HG03520 (cell line): ENCODE results near the gene HOXC10.

Source experiments
- ATAC-seq: cut with Tn5 transposase; IDR thresholded peaks from one replicate; pipeline ENCODE4 v1.9.1; 2021; ENCODE audit warnings: mild to moderate bottlenecking, moderate library complexity; ENCODE audit not compliant: unreplicated experiment

Gene HOXC10

DNA sequence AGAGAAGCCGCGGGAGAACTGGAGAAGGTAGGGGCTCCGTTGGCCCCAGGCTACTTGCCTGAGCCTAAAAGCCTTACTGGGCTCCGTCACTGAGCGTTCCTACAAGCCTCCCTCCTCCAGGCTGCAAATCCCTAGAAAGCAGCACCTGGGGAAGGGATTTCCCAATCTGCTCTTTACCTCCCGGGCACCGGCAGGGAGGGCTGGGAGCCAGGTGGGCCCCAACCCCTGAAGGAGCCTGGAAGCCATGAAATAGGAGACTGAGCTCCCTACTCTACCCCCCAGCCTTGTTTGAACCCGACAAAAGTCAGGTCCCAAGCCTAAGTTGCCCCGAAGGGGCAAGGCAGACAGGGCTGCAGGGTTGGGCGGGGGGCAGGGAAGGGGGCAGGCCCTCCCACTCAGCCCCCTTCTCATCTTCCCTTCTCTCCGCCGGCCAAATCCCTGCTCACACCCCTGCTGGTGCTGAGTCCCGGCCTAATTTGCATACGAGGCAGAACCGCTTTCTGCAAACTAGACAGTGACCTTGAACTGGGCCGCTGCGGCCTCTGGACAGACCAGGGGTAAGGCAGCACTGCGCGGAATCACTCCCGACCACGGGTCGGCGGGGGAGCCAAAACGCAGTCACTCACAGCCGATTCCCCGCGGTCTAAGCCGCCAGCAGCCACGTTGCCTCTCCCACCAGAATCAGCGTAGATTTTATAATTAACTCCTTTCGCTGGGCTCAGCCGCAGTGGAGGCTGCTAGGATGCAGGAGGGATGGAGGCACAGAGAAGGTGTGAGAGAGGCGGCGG lies 34.0 kb upstream of the HOXC10 start:
- ATAC-seq = no peak

DNA sequence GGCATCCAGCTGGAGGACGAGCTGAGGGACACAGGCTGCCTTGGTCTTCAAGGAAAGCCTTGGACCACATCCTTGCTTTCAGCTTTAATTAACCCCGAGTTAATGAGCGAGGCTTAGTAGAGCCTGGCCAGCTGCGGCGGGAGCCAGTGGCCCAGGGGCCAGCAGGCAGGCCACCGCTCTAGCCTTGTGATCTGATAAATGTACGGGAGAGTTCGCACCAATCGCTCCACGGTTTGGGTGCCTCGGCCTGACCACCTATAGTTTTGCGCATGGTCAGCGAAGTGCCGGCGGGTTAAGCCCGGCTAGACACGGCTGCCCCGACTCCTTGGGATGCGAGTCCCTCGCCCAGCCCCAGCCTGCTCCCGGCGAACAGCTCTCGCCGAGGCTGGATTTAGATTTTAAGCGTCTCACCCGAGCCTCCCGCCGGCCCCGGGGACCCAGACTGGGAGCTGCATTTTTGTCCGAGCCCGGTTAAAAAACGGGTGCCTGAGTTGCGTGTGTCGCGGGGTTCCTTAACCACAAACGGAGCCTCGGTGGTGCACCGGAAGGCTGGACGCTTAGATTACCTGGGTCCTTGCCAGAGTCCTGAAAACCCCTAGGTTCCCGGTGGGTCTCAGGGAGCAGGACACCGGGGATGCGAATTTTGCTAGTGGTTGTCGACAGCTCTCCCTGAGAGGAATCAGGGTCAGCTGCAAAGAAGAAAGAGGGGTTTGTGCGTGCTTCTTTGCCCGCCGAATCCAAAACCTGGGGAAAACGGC lies 33.2 kb upstream of the HOXC10 start:
- ATAC-seq = no peak

DNA sequence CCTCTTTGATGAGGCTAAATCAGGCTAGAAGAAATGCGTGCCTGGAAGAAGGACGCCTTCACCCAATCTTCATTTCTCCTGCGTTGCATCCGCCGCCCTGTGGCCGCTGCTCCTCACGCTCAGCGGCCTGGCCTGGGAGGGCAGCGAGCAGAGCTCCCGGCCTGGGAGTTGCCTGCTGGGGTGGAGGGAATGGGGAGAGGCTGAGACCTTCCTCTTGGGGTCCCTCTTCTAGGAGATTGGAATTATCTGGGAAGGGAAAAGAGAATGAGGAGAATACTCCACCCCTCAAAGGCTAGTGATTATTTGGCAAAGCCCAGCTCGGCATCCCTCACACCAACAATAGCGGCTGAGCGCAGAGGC lies 32.6 kb upstream of the HOXC10 start:
- no peak for ATAC-seq

DNA sequence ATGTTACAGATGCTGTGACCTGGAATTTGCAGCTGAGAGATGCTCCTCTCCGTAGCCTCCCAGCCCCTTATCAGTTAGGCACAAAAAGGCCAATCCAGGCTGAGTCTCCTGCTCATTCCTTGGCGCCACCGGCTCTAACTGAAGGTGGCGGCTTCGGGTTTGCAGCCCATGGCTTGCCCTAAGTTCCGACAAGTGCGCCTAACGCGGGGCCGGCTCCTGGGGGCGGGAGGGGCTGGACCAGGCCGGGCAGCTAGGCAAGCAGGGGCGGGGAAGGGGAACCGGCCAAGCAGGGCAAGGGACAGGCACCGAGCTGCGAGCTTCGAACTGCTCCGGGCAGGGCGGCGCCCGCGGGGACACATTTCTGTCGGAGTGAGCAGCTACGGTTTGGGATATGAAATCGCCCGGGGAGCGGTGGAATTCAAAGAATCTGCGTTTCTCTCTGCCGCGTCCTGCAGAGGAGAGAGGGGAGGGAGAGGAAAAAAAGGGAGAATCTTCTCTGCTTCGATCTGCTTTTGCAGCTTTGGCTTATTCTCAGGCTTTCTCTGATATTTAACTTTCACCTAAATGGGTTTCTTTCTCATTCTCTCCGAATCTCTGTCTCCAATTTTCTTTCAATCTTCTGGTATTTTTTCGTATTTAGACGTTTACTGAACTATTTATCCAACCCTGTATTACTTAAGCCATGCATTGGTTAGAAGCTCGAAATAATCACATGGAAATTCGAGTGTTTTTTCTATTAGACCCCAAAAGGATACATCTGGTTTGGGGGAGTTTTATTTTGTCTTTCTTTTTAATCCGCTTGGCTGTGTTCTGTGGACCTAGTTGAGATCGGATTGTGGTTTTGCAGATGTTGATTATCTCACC lies 31.8 kb upstream of the HOXC10 start:
- no peak for ATAC-seq

DNA sequence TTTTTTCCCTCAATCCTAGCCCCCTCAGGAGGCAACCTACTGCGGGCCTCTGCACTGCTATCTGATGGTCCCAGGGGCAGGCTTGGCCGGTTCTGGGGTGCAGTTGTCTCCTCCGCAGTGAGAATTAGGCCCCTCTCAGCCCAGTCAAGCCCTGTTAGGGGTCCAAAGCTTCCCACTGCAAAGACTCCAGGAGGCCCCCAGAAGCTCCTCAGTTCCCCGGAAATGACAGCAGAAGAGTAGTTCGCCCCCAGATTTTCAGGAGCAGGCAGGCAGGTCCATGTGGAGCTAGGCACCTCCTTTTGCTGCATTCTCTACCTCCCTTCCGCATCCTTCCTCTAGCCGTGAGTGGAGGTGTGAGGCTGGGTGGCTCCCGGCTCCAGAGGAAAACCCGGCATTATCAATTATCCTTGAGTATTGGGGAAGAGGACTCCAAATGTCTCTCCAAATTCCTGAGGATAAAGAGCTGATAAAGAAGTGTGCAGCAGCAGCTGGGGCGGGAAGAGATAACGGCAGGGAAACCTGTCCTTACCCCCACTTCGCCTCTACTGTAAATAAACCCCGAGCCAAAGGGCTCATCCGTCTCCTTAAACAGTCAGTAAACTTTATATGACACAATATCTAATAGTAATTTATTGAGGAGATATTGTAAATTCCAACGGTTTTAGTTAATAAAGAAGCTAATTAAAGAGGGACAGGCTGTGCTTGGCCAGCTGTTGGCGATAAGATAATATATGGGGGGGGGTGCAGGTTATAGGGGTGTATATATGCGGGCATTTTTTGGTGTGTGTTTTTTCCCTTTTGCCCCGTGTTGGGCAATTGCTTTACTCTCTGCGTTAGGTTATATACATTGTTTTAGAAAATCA lies 30.9 kb upstream of the HOXC10 start:
- ATAC-seq = no peak

DNA sequence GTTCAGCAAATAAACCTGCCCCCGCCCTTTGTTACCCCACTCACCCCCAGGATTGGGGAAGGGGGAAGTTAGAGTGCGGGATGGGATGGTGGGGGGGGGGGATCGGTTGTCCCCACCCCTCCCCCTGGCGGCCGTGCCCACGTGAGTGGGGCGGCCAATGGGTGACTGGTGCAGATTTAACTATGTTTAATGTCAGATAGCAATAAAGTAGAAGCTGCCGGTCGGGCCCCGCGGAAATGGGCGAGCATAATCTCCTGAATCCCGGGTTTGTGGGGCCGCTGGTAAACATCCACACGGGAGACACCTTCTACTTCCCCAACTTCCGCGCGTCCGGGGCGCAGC lies 30.3 kb upstream of the HOXC10 start, which contains the start of gene HOXC12:
Gene HOXC12 (plus strand): TSS at position 210 of the 342 bp plus-strand sequence. CDS start 27 bp downstream, at position 237.
- ATAC-seq = no peak

DNA sequence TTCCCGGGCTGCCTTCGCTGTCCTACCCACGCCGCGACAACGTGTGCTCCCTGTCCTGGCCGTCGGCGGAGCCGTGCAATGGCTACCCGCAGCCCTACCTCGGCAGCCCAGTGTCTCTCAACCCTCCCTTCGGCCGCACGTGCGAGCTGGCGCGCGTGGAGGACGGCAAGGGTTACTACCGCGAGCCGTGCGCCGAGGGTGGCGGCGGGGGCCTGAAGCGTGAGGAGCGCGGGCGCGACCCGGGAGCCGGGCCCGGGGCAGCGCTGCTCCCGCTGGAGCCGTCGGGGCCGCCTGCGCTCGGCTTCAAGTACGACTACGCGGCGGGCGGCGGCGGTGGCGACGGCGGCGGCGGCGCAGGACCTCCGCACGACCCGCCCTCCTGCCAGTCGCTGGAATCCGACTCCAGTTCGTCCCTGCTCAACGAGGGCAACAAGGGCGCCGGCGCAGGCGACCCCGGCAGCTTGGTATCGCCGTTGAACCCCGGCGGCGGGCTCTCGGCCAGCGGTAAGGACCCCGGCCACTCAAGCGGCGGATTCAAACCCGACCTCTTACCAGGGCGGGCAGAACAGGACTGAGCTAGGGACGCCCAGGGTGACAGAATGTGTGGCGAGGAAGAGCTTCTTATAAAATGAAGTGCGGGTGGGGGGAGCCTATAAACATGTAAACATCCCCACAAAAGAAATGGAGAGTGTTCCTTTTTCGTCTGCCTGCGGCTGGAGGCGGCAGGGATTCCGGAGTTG lies 29.7 kb upstream of the HOXC10 start:
- no peak for ATAC-seq

DNA sequence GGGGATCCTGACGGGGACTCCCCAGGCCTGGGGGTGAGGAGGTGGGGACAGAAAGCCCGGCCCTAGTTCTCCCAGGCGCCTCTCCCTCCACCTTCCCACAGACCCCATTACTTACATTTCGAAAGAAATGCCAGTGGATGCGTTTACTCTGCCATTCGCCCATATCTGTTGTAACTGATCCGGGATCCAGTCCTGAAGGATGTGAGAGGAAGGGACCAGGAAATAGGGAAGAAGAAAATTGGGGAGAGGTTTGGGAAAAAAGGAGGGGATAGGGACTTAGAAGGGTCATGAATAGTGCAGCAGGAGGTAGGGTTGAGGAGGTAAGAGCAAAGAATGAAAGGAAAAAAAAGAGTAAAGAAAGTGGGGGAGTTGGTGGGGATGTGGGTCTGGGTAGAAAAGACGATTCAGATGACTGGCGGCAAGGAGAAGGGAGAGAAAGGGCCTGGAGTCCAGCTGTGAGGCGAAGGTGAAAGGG lies 29.1 kb upstream of the HOXC10 start:
- no peak for ATAC-seq

DNA sequence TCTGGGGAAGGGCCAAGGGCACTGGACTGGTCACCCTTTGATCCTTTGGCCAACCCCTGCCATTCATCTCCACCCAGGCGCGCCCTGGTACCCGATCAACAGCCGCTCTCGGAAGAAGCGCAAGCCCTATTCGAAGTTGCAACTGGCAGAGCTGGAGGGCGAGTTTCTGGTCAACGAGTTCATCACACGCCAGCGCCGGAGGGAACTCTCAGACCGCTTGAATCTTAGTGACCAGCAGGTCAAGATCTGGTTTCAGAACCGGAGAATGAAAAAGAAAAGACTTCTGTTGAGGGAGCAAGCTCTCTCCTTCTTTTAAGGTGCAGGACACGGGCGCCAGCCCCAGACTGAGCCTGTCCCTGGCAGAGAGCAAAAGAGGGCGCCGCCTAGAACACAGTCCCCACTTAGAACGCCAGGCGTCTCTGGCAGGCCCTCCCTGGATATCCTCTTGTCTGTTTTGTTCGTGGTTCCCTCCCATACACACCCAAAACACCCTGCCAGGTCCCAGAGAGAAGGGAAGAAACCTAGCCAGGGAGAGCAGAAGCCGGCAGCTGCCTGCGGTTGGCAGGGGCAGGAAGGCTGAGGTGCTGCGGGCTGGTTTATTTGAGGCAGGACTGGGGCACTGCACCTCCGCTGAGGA lies 28.6 kb upstream of the HOXC10 start:
- ATAC-seq = no peak

DNA sequence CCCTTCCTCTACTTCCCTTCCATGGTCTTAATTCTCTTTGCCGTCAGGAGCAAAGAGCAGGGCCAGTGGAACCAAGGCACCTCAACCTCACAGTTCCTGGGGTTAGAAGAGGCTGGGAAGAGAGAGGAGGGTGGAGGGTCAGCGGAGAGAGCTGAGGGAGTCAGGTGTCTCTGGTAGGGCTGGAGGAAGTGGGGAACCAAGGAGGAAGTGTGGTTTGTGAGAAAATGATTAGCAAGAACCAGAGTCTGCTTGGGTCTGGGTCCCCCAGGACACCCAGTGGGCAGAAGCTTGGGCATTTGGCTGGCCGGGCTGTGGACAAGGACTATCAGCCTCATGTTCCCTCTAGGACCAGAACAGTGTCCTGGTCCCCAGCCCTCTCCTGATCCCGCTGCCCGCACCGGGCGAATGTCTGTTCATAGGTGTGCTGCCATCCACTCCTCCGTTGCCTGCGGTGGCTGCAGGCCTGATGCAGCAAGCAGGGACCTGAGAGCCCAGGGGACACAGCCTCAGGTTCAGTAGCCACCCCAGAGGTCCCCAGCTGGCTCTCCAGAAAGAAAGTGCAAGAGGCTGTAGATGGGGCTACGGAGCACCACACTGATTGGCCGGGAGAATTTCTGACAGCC lies 27.9 kb upstream of the HOXC10 start:
- ATAC-seq = no peak

DNA sequence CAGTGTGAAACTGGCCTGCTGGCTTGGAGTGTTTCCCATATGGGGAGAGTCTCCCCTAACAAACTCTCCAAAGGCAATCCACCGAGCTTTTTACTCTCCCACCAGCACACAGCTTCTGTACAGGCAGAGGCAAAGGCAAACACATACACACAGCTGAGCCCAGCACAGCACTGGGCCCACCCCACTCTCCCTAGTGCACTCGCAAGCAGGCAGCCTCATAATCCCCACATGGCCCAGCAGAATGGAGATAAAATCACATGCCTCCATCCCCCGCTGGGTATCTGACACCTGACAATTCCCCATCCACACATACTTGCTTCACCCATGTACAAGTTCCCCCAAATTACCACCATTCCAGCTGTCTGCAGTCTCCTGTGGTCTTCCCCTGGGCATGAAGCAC lies 26.8 kb upstream of the HOXC10 start:
- no peak for ATAC-seq

DNA sequence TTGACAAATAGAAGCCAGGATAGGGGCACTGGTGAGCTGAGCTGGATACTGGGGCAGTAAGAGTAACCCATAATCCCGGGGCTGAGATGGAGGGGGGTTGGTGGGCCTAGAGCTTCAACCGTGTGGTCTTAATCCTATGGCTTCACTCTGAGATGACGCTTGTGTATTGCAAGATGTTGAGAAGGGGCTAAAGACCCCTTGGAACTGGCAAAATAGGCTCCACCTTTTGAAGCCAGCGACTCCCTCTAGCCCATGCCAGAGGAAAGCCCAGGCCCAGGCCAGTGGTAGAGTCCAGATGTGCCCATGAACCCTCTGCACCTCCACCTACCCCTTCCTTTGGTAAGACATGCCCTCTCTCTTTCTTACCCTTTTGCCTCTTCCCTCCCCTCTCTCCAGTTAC lies 25.6 kb upstream of the HOXC10 start:
- no peak for ATAC-seq

DNA sequence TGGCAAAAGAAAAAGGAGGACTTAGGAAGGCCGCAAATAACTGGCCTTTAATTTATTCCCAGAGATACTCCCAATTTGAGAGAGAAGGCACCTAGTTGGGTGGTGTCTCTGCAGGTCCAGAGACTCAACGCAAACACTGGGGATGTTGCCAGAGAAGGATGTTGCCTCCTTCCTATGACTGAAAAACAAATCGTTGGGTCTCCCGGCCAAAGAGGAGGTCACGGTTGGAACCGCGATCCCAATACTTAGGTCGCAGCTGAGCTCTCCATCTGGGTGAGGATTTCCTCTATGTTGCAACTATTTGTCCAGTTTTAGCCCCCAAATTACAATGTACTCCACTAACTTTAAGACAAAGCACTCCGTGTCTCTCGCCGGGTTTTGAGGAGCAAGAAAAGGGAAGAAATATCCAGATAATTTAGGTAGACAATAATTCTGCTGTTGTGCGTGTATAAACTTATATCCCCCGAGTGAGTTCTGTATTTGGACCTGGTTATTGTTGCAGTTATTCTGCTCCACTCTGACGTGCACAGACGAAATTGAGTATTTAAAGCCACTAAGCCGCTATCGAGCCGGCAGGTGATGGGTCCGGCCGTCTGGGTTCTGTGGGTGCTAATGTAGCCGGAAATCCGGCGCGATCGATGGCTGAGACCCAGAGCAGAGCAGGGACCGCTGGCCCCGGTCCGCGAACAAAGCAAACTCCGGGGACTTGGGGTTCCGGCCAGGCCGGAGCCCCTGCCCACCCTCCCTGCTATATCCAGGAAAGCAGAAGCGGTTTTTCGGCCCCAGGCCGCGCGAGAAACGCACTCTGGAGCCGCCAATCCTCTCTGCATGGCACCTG lies 24.5 kb upstream of the HOXC10 start:
- no peak for ATAC-seq

DNA sequence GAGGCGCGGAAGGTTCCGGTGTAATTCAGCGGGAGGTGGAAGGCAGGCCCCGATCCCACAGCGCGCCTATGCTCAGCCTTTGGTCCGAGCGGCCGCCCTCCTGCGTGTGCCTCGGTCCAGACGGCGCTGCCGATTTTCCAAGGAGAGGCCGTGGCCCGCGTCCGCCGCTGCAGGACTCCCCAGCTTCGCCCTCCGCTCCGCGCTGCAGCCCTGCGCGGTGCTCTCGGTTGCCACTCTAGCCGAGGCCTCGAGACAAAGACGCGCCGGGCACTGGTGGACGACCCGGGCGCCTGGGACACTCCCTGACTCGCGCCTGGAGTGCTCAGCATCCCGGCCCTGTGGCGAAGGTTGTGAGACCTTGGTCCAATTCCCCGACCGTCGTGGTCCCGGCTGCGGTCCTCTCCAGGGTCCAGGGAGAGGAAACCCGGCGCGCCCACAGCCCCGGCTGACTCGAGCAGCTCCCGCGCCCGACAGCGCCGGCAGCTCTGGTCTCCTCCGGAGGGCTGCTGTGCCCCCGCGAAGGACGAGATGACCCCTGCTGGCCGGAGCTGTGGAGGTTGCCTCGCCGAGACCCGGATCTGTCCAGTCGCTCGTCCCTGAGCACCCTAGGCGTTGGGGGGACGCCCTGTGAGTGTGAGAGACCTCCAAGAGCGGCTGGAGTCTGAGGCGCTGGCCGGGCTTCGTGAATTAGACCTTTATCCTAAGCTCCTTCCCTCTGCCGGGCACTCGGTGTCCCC lies 23.8 kb upstream of the HOXC10 start:
- no peak for ATAC-seq

DNA sequence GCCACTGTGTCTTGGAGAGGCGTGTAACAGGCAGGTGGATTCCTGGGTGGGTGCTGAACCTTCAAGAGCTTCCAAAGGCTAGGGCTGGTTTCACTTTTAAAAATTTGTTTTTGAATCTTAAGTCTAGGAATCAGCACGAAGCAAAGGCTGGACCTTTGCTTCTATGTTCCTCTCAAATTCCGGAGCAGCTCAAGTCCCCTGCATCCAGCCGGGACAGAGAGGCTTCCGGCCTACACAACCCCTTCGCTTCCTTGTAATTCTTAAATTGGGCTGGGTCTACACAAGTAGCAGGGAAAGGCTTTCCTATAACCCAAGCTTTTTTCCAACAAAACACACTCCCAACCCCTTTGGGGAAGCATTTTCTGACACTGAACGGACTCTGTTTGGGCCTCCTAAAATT lies 21.9 kb upstream of the HOXC10 start:
- ATAC-seq = no peak

DNA sequence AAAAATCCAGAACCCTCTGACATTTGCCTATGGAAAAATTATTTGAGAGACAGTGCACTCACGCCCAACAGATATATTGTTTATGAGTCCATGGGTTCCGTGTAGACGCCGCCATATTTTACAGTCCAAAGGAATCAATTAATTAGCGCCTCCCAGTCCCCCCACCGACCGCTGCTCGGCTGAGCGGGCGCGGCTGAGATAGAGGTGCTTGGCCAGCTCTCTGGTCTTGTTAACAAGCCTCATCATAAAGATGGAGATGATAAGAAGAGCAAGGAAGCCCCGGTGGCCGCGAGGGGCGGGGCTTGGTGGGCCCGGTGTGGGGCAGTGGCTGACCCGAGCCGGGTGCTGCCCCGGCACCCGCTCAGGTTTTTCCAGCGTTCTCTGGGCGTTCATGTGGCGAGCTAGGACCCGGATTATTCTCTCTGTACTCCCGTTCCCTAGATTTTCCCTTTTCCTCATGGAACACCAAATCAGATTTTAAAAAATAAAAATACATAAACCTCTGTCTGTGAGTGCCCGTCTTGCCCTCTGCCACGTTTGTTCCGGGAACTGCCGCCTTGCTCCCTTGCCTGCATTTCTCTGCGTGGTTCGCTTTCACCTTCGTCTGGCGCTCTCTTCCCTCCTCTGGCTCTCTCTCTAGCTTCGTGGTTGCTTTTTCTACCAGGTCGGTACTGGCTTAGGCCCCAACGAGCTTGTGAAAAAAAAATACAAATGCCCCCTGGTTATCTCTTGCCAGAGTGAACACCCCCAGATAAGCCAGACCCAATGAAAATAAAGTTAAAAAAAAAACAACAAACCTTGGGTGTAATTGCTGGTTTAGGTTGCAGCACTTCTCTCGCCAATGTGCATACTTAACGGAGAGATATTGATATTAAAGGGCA lies 21.3 kb upstream of the HOXC10 start:
- no peak for ATAC-seq
